Activated CD8-positive, alpha-beta T cell treated with anti-CD3 and anti-CD28 coated beads for 36 hours (primary cell): ENCODE measurements around the gene WDR20. TPM values are rescaled to one million over a fixed set of nuclear protein-coding genes. Genes with fewer than 3 reads are reported as not detected.
A peak's percentile ranks its signal among the peaks of the same experiment; 100 is the strongest.

ENCODE experiments used
- ATAC-seq: fragments of 200-7000 bp; cut with Tn5 transposase; one replicate; pipeline ENCODE4 v1.10.0; 2021; ENCODE audit warnings: mild to moderate bottlenecking, moderate library complexity
- CTCF ChIA-PET: fragments of 350-600 bp; sonication (Branson Sonifier 250); formaldehyde crosslinking; loops from one replicate; lab custom pipeline; 2021; ENCODE audit warnings: antibody characterized with exemption; lab: Charles Lee
- POLR2A ChIA-PET: fragments of 350-600 bp; sonication (Branson Sonifier 250); formaldehyde crosslinking; loops from one replicate; lab custom pipeline; 2021; ENCODE audit warnings: antibody characterized with exemption; lab: Charles Lee
- DNase-seq: peaks from one replicate; pipeline ENCODE4 v3.0.0-alpha.2; 2020
- H3K27ac Mint-ChIP-seq: one replicate; pipeline ENCODE4 v1.8.0; 2021; ENCODE audit warnings: mild to moderate bottlenecking, mixed read lengths
- H3K27me3 Mint-ChIP-seq: one replicate; pipeline ENCODE4 v1.8.0; 2021; ENCODE audit warnings: mixed read lengths
- H3K36me3 Mint-ChIP-seq: one replicate; pipeline ENCODE4 v1.8.0; 2021; ENCODE audit warnings: low read depth, mixed read lengths
- H3K4me1 Mint-ChIP-seq: one replicate; pipeline ENCODE4 v1.8.0; 2021; ENCODE audit warnings: low read depth, mixed read lengths
- H3K4me3 Mint-ChIP-seq: one replicate; pipeline ENCODE4 v1.8.0; 2021; ENCODE audit warnings: mild to moderate bottlenecking, moderate library complexity, mixed read lengths
- H3K9me3 Mint-ChIP-seq: one replicate; pipeline ENCODE4 v1.8.0; 2021; ENCODE audit warnings: mixed read lengths
- CTCF ChIP-seq: fragments of 200-600 bp; IDR thresholded peaks from one replicate; pipeline ENCODE4 v1.8.0; 2022; ENCODE audit warnings: antibody characterized with exemption, mild to moderate bottlenecking
- intact Hi-C: fragments of 100-400 bp; cut with micrococcal nuclease; formaldehyde crosslinking; loops from one replicate; pipeline ENCODE4 v1.10.0; 2022
- total RNA-seq, 2 experiments: library from RNA; stranded (reverse); gene quantifications; one replicate each; pipeline ENCODE4 v1.2.3, GENCODE V29; 2021

WDR20 gene
- total RNA-seq, 2 experiments from 2014 or later: 18.5 to 21.6 TPM

- peaks cover 65% of the 10 kb centered on the region for H3K4me1 Mint-ChIP-seq
- DNase-seq (no peak), ATAC-seq (no peak)
- ChIA-PET CTCF (interaction anchor here (2.0 kb wide), 1 partner anchor 91 kb away, joined by 6 read pairs; no protein-coding TSS in a partner anchor), POLR2A (interaction anchor here (0.8 kb wide), 1 partner anchor 46 kb away, joined by 3 read pairs; no protein-coding TSS in a partner anchor)
- no peak for TF ChIP-seq CTCF
- H3K36me3 Mint-ChIP-seq: no peaks in the 10 kb centered on the region
- H3K27me3 Mint-ChIP-seq: no peaks in the 10 kb centered on the region
- no peaks in the 10 kb centered on the region for H3K9me3 Mint-ChIP-seq
- H3K27ac Mint-ChIP-seq: peak overlapping the region; percentile 46
- intact Hi-C loops: no loop called here
- no peak overlapping the region for H3K4me3 Mint-ChIP-seq
These were observed 47.3 kb downstream of the WDR20 start for GRCh38 chr14:102187044-102187443.

DNA sequence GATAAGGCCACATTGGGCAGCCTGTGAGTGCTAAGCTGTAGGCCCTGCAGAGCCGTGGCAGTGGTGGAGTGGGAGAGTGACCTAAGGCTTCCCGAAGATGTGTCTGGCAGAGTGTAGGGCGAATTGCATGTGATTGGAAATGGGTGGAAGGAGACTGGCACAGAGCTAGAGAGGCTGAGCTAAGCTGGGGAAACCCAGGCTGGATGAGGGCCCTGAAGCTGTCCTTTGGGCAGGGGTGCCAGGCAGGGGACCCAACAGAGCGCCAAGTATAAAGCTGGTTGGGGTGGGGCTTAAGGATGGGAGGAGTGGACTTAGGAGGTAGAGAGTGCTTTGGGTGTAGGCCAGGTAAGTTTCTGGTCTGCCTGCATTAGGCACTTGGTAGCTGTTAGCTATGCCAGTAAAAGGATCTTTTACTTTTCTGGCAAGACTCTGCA is 47.9 kb downstream of the WDR20 start:
- H3K4me1 Mint-ChIP-seq: peaks cover 63% of the 10 kb centered on the region
- TF ChIP-seq CTCF: no peak
- peak overlapping the region; percentile 46 for H3K27ac Mint-ChIP-seq
- no peak overlapping the region for H3K4me3 Mint-ChIP-seq
- no peaks in the 10 kb centered on the region for H3K9me3 Mint-ChIP-seq
- no peak for ATAC-seq
- H3K27me3 Mint-ChIP-seq: no peaks in the 10 kb centered on the region
- POLR2A ChIA-PET: interaction anchor here (0.8 kb wide), 2 partner anchors 47 to 141 kb away, joined by 3 read pairs; no protein-coding TSS in a partner anchor
- H3K36me3 Mint-ChIP-seq: no peaks in the 10 kb centered on the region
- DNase-seq: no peak
- CTCF ChIA-PET: interaction anchor here (0.8 to 2.0 kb wide), 2 partner anchors 10 to 91 kb away, joined by 4 to 6 read pairs; no protein-coding TSS in a partner anchor
- intact Hi-C loops: no loop called here

DNA sequence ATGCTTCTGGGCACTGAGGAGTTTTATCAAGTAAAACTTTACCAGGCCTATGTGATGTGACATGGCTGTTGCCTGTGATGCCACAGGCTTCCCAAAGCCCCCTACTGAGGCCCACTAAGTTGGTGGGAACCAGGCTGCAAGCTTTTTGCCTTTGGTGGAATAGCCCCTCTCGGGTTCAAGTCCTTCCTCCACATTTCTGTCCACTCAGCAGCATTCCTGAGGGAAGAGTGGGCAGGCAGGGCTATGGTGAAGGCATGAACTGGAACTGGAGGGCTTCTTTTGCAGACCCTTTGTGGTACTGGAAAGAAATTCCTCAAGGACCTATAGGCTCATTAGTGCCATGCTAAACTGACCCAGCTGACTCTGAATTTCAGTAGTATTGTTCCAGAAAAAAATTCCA is 48.5 kb downstream of the WDR20 start:
- ATAC-seq (no peak), DNase-seq (no peak)
- no peaks in the 10 kb centered on the region for H3K9me3 Mint-ChIP-seq
- ChIA-PET POLR2A (interaction anchor here (0.8 kb wide), 1 partner anchor 140 kb away, joined by 3 read pairs; no protein-coding TSS in a partner anchor), CTCF (interaction anchor here (0.8 to 2.0 kb wide), 2 partner anchors 10 to 92 kb away, joined by 4 to 6 read pairs; no protein-coding TSS in a partner anchor)
- H3K27ac Mint-ChIP-seq: no peak overlapping the region
- no peak for TF ChIP-seq CTCF
- H3K4me3 Mint-ChIP-seq: no peak overlapping the region
- H3K27me3 Mint-ChIP-seq: no peaks in the 10 kb centered on the region
- H3K36me3 Mint-ChIP-seq: no peaks in the 10 kb centered on the region
- peaks cover 58% of the 10 kb centered on the region for H3K4me1 Mint-ChIP-seq
- intact Hi-C loops: no loop called here

DNA sequence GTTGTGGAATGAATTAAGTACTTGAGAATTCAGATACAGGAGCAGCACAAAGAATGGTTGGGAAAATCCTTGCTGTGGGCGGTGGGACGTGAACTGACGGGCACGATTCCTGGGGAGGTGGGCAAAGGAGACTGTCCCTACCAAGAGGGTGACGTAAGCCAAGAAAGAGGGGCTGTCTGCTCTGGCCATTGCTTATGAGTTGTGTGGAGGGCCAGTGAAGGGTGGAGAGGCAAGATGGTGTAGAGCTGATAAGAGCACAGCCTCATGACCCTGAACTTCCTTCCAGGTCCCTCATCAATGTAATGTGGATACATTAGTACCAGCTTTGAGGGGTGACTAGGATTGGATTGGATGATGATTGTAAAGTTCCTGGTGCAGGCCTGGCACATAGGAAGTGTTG is 50.2 kb downstream of the WDR20 start:
- intact Hi-C loops: no loop called here
- no peak for DNase-seq
- CTCF ChIA-PET: no interaction called here
- H3K4me3 Mint-ChIP-seq: no peak overlapping the region
- peaks cover under 1% of the 10 kb centered on the region for H3K36me3 Mint-ChIP-seq
- TF ChIP-seq CTCF: no peak
- no peak for ATAC-seq
- POLR2A ChIA-PET: no interaction called here
- no peaks in the 10 kb centered on the region for H3K9me3 Mint-ChIP-seq
- H3K4me1 Mint-ChIP-seq: peaks cover 46% of the 10 kb centered on the region
- no peaks in the 10 kb centered on the region for H3K27me3 Mint-ChIP-seq
- H3K27ac Mint-ChIP-seq: peak overlapping the region; percentile 28

DNA sequence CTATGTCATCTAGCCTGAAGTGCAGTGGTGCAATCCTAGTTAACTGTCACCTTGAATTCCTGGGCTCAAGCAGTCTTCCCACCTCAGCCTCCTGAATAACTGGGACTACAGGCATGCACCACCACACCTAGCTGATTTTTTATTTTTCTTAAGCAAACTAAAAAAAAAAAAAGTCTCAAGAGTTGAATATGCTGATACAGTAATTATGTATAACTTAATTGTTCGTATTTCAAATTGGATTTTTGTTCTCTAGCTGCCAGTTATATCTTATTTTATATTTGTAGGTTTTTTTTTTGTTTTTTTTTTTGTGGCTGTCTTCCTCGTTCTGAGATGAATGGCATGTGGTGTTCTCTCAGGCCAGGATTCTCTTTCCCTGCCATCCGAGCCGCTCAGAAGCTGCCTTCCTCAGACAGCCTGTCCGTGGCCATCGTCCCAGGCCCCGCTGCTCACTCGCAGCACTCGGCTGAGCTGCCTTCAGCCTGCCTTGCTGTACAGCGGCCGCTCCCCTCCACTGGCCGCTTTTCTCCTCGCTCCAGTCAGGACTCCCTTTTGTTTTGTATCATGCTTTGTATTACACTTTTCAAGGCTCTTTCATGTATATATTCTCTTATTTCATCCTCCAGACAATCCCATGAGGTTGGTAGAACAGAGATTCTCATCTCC is 53.3 kb downstream of the WDR20 start:
- TF ChIP-seq CTCF: no peak
- CTCF ChIA-PET: interaction anchor here (0.7 kb wide), 1 partner anchor 346 kb away, joined by 3 read pairs; no protein-coding TSS in a partner anchor
- DNase-seq: no peak
- Mint-ChIP-seq H3K4me1 (peaks cover 45% of the 10 kb centered on the region), H3K9me3 (no peaks in the 10 kb centered on the region), H3K4me3 (no peak overlapping the region), H3K27me3 (no peaks in the 10 kb centered on the region), H3K36me3 (peaks cover 20% of the 10 kb centered on the region), H3K27ac (no peak overlapping the region)
- POLR2A ChIA-PET: no interaction called here
- ATAC-seq: no peak
- intact Hi-C loops: no loop called here
